WERI-Rb-1 (cell line): ENCODE results near the gene COMMD4.

ENCODE experiments used
- DNase-seq: peaks from one replicate; pipeline ENCODE4 v3.0.0-alpha.2; 2020
- H3K27ac ChIP-seq: fragments of 250-450 bp; sonication (Bioruptor Pico); 2 replicates; pipeline ENCODE4 v1.5.1; 2020; ENCODE audit warnings: mild to moderate bottlenecking, moderate library complexity
- H3K27me3 ChIP-seq: fragments of 250-450 bp; sonication (Bioruptor Pico); 2 replicates; pipeline ENCODE4 v1.5.1; 2021; ENCODE audit warnings: mild to moderate bottlenecking, low read depth, moderate library complexity; ENCODE audit not compliant: insufficient read depth, severe bottlenecking
- H3K36me3 ChIP-seq: fragments of 250-450 bp; sonication (Bioruptor Pico); 2 replicates; pipeline ENCODE4 v1.5.1; 2020; ENCODE audit warnings: mild to moderate bottlenecking, moderate library complexity
- H3K4me3 ChIP-seq: 2 replicates; pipeline ENCODE4 v1.5.1; 2011; ENCODE audit warnings: low read depth, mild to moderate bottlenecking, control low read depth, low read length
- H3K9me3 ChIP-seq: fragments of 250-450 bp; sonication (Bioruptor Pico); 2 replicates; pipeline ENCODE4 v1.5.1; 2021; ENCODE audit warnings: mild to moderate bottlenecking, moderate library complexity; ENCODE audit not compliant: severe bottlenecking
- CTCF ChIP-seq: IDR thresholded peaks from 2 replicates; pipeline ENCODE4 v1.5.1; 2011; ENCODE audit warnings: low read depth, mild to moderate bottlenecking, control low read depth, inconsistent platforms, low read length

The COMMD4 gene

DNA sequence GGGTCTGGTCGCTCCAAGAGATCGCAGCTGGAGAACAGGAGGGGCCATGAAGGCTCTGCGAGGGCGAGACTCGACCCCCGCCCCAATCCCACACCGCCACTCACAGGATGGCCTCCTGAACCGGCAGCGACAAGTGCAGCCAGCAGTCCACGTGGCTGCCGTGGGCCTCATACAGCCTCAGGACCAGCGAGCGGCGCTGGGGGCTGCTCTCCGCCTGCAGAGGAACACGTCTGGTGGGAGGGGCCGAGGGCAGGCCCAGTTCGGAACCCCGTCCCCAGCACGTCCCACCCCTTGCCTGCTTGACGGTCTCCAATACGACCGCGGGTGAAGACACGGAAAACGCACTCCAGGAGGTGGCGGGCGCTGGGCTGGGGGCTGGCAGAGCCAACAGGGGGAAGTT, 20.1 kb downstream of the COMMD4 start:
- no peak for DNase-seq
- Histone ChIP-seq H3K36me3 (peaks cover 5% of the 10 kb centered on the region; the same call in 1 of the 2 replicates), H3K27ac (no peak overlapping the region), H3K9me3 (no peaks in the 10 kb centered on the region), H3K4me3 (no peak overlapping the region), H3K27me3 (no peaks in the 10 kb centered on the region)
- TF ChIP-seq CTCF: no peak

GRCh38 chr15:75356517-75356916, 20.7 kb downstream of the COMMD4 start:
- no peaks in the 10 kb centered on the region for H3K27me3 ChIP-seq
- no peak for DNase-seq
- no peak overlapping the region for H3K27ac ChIP-seq
- H3K9me3 ChIP-seq: no peaks in the 10 kb centered on the region
- no peak for TF ChIP-seq CTCF
- peaks cover 5% of the 10 kb centered on the region; the same call in 1 of the 2 replicates for H3K36me3 ChIP-seq
- no peak overlapping the region for H3K4me3 ChIP-seq

DNA sequence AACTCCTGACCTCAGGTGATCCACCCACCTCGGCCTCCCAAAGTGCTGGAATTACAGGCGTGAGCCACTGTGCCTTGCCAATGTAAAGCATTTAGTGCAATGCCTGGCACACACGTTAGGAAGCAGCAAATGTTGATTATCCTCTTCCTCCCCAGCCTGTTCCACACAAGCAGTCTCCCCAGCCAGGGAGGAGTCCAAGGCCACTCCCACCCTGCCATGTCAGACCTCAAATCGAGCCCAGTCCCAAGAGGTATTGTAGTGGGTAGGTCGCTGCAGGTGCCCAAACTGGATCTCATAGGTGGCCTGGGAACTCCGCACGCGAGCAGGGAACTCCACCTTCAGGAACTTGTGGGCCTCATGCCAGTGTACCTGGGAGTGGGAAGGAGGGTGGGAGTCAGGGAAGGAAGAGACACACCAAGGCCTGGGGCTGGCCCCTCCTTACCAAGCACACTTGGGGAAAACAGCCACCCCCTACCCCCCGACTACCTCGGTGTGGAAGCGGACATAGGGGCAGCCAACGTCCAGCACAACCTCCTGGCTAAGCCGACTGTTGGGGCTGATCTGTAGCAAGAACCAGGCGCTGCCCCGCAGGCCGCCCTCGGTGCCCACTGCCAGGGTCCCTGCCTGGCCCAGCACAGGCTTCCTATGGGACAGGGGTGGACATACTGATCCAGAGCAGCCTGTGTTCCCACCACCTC, 22.3 kb downstream of the COMMD4 start:
- no peak for DNase-seq
- Histone ChIP-seq H3K27me3 (no peaks in the 10 kb centered on the region), H3K4me3 (no peak overlapping the region), H3K36me3 (peaks cover 5% of the 10 kb centered on the region; the same call in 1 of the 2 replicates), H3K27ac (no peak overlapping the region), H3K9me3 (no peaks in the 10 kb centered on the region)
- no peak for TF ChIP-seq CTCF

GRCh38 chr15:75358771-75359536, 23.1 kb downstream of the COMMD4 start:
- H3K36me3 ChIP-seq: peaks cover 5% of the 10 kb centered on the region; the same call in 1 of the 2 replicates
- TF ChIP-seq CTCF: no peak
- no peak for DNase-seq

GRCh38 chr15:75359537-75360250, 23.8 kb downstream of the COMMD4 start:
- Histone ChIP-seq H3K27ac (no peak overlapping the region), H3K4me3 (no peak overlapping the region), H3K27me3 (no peaks in the 10 kb centered on the region), H3K36me3 (peaks cover 10% of the 10 kb centered on the region), H3K9me3 (no peaks in the 10 kb centered on the region)
- no peak for DNase-seq
- TF ChIP-seq CTCF: no peak

More at GRCh38 chr15:75358771-75359536, 23.1 kb downstream of the COMMD4 start:
- no peaks in the 10 kb centered on the region for H3K27me3 ChIP-seq
- H3K9me3 ChIP-seq: no peaks in the 10 kb centered on the region
- no peak overlapping the region for H3K4me3 ChIP-seq
- H3K27ac ChIP-seq: no peak overlapping the region
